Esophagus squamous epithelium (tissue), 4 donors: ENCODE results near the gene TMOD4.

Source experiments
- POLR2A ChIP-seq, 4 donors: fragments of 450-650 bp; IDR thresholded peaks; one replicate each; pipeline ENCODE4 v1.6.1; 2017; ENCODE audit warnings: antibody characterized with exemption in 4 of 4, mild to moderate bottlenecking in 4 of 4, moderate library complexity in 3 of 4
- TF ChIP-seq, protein P1 (sequence below), 6 experiments: fragments of 450-650 bp in 4 of 6; fragments of 200-600 bp in 2 of 6; sonication (generic) in 2 of 6; IDR thresholded peaks; one replicate each; pipeline ENCODE4 v1.5.1; 2016 to 2019; ENCODE audit warnings: antibody characterized with exemption in 6 of 6, mild to moderate bottlenecking in 4 of 6, moderate library complexity in 4 of 6

DNA sequence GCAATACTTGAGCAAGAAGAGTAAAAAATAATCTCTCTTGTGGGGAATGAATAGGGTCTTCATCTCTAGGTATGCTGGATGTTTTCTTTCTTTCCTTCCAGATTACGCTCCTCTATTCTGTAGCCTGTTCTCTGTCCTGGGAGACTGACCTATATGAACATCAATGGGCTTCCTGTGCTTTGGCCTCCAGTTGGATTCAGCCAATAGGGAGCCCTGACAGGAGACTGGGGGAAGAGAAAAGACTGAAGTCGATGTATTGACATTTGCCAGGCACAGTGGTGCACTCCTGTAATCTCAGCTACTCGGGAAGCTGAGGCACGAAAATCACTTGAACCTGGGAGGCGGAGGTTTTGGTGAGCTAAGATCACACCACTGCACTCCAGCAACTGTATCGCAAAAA is 47.0 kb downstream of the TMOD4 start:
- no peak for TF ChIP-seq POLR2A (IDR thresholded peaks at IDR 0.05)
- TF ChIP-seq, protein P1, sequence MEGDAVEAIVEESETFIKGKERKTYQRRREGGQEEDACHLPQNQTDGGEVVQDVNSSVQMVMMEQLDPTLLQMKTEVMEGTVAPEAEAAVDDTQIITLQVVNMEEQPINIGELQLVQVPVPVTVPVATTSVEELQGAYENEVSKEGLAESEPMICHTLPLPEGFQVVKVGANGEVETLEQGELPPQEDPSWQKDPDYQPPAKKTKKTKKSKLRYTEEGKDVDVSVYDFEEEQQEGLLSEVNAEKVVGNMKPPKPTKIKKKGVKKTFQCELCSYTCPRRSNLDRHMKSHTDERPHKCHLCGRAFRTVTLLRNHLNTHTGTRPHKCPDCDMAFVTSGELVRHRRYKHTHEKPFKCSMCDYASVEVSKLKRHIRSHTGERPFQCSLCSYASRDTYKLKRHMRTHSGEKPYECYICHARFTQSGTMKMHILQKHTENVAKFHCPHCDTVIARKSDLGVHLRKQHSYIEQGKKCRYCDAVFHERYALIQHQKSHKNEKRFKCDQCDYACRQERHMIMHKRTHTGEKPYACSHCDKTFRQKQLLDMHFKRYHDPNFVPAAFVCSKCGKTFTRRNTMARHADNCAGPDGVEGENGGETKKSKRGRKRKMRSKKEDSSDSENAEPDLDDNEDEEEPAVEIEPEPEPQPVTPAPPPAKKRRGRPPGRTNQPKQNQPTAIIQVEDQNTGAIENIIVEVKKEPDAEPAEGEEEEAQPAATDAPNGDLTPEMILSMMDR (IDR thresholded peaks at IDR 0.05) = no peak
